Measurements from ENCODE around the gene MRPL1.

Gene MRPL1

GRCh38 chr4:77818602-77819403 is 43.8 kb upstream of the MRPL1 start, which contains the start of gene CNOT6L:
Gene CNOT6L (minus strand): TSS chr4:77819368. CDS start chr4:77819308, 60 bp downstream.
- H3K27me3 ChIP-seq (replicated peaks): no peaks in the 10 kb centered on the region
- in situ Hi-C loops (cut with HindIII; ENCODE audit: low pct_ligation_motif_present, low sequenced_read_pairs): no loop called here
- TF ChIP-seq CTCF (IDR thresholded peaks at IDR 0.05; ENCODE audit: low read depth, low read length, missing control alignments): no peak

GRCh38 chr4:77819404-77819842 is 43.2 kb upstream of the MRPL1 start:
- DNase-seq: no peak
- Histone ChIP-seq H3K36me3 (replicated peaks) (no peaks in the 10 kb centered on the region), H3K4me3 (ENCODE audit: low read depth, low read length) (peak overlapping the region; percentile 91), H3K27ac (peak overlapping the region; percentile 68), H3K27me3 (replicated peaks) (no peaks in the 10 kb centered on the region)
- in situ Hi-C loops (cut with HindIII; ENCODE audit: low pct_ligation_motif_present, low sequenced_read_pairs): no loop called here
- TF ChIP-seq CTCF (IDR thresholded peaks at IDR 0.05; ENCODE audit: low read depth, low read length, missing control alignments): no peak

More at GRCh38 chr4:77818602-77819403, 43.8 kb upstream of the MRPL1 start, which contains the start of gene CNOT6L:
- peak within 1 kb of the TSS; percentile 68 for H3K27ac ChIP-seq
- peak; percentile 31 for DNase-seq
- H3K4me3 ChIP-seq (ENCODE audit: low read depth, low read length): peak within 1 kb of the TSS; percentile 91
- no peaks in the 10 kb centered on the region for H3K36me3 ChIP-seq (replicated peaks)

- DNase-seq: peak; percentile 71
- H3K4me3 ChIP-seq (ENCODE audit: low read depth, low read length): peak overlapping the region; percentile 91
- in situ Hi-C loops (cut with HindIII; ENCODE audit: low pct_ligation_motif_present, low sequenced_read_pairs): no loop called here
- H3K27ac ChIP-seq: peak overlapping the region; percentile 68
- no peaks in the 10 kb centered on the region for H3K36me3 ChIP-seq (replicated peaks)
- no peaks in the 10 kb centered on the region for H3K27me3 ChIP-seq (replicated peaks)
- TF ChIP-seq CTCF (IDR thresholded peaks at IDR 0.05; ENCODE audit: low read depth, low read length, missing control alignments): no peak
Measured at GRCh38 chr4:77819843-77820648, 42.6 kb upstream of the MRPL1 start.

GRCh38 chr4:77820649-77821561 is 41.7 kb upstream of the MRPL1 start:
- Histone ChIP-seq H3K27me3 (replicated peaks) (no peaks in the 10 kb centered on the region), H3K36me3 (replicated peaks) (no peaks in the 10 kb centered on the region), H3K4me3 (ENCODE audit: low read depth, low read length) (peak overlapping the region; percentile 91), H3K27ac (peak overlapping the region; percentile 68)
- in situ Hi-C loops (cut with HindIII; ENCODE audit: low pct_ligation_motif_present, low sequenced_read_pairs): no loop called here
- no peak for DNase-seq
- TF ChIP-seq CTCF (IDR thresholded peaks at IDR 0.05; ENCODE audit: low read depth, low read length, missing control alignments): no peak

GRCh38 chr4:77821775-77822174 is 40.9 kb upstream of the MRPL1 start:
- no peak for TF ChIP-seq CTCF (IDR thresholded peaks at IDR 0.05; ENCODE audit: low read depth, low read length, missing control alignments)
- no peaks in the 10 kb centered on the region for H3K36me3 ChIP-seq (replicated peaks)
- in situ Hi-C loops (cut with HindIII; ENCODE audit: low pct_ligation_motif_present, low sequenced_read_pairs): no loop called here
- H3K27me3 ChIP-seq (replicated peaks): no peaks in the 10 kb centered on the region
- H3K27ac ChIP-seq: no peak overlapping the region
- no peak for DNase-seq
- no peak overlapping the region for H3K4me3 ChIP-seq (ENCODE audit: low read depth, low read length)
